ENCODE data around the gene FAIM.

The FAIM gene

DNA sequence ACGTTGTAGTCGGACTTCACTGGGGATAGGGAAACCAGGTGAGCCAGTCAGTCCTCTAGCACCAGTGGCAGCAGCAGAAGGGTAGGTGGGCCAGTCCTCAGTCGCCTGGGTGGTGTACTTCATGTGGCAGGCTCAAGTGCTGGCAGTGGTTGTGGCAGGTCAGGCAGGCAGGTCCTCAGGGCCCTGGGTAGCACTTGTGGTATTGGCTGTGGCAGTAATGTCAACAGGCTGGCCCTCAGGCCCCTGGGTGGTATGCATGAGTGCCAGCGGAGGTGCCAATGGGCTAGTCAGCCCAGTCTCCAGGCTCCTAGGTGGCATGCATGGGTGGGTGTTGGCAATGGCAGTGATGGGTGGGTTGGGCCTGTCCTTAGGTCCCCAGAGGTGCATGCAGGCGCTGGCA is 40.6 kb downstream of the FAIM start:
- TF ChIP-seq, protein P1, sequence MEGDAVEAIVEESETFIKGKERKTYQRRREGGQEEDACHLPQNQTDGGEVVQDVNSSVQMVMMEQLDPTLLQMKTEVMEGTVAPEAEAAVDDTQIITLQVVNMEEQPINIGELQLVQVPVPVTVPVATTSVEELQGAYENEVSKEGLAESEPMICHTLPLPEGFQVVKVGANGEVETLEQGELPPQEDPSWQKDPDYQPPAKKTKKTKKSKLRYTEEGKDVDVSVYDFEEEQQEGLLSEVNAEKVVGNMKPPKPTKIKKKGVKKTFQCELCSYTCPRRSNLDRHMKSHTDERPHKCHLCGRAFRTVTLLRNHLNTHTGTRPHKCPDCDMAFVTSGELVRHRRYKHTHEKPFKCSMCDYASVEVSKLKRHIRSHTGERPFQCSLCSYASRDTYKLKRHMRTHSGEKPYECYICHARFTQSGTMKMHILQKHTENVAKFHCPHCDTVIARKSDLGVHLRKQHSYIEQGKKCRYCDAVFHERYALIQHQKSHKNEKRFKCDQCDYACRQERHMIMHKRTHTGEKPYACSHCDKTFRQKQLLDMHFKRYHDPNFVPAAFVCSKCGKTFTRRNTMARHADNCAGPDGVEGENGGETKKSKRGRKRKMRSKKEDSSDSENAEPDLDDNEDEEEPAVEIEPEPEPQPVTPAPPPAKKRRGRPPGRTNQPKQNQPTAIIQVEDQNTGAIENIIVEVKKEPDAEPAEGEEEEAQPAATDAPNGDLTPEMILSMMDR (IDR thresholded peaks at IDR 0.05; ENCODE audit: borderline replicate concordance, control extremely low read depth, extremely low read depth, insufficient read depth, missing control alignments), result no peak
- in situ Hi-C loops (cut with MboI; ENCODE audit: low sequenced_read_pairs, unreplicated experiment), result no loop called here
- no peak for DNase-seq (ENCODE audit: low spot score)

DNA sequence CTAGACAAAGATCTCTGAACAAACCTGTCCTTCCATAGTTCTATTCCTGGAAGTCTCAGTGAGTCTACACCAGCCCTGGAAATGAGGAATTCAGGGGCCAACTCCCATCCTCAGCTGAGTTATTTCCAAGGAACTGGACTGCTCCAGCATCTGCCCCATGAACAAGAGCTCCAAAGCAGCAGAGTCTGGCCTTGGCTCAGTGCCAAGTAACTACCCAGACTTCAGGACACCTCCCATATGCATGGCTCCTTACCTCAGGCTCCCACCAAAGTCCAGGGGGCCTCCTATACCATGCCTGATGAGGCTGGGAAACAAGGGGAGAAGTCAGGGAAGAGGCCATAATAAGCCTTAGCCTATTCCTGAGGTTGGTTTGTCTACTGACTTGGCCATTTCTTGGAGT is 45.0 kb downstream of the FAIM start:
- in situ Hi-C loops (cut with MboI; ENCODE audit: low sequenced_read_pairs, unreplicated experiment), result no loop called here
- no peak for DNase-seq (ENCODE audit: low spot score)
- TF ChIP-seq, protein P1 (IDR thresholded peaks at IDR 0.05; ENCODE audit: borderline replicate concordance, control extremely low read depth, extremely low read depth, insufficient read depth, missing control alignments), result no peak

DNA sequence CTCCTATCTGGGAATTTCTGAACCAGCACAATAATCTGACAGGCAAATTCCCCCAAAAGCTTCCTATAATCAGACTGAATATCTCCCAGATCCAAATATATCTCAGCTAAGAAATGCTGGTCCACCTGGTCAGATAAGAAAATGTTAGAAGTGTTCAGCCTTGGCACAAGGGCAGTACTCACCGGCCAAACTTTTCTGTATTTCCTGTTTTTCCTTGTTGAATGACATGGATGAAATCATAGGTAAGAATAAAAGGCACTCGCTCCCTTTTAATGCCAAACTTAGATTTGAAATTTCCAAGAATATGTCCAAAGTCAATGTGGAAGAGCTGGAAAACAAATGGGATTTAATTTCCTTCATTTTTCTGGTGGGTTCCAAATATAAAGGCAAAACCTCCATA is 48.9 kb downstream of the FAIM start:
- in situ Hi-C loops (cut with MboI; ENCODE audit: low sequenced_read_pairs, unreplicated experiment), result no loop called here
- no peak for DNase-seq (ENCODE audit: low spot score)
- TF ChIP-seq, protein P1 (IDR thresholded peaks at IDR 0.05; ENCODE audit: borderline replicate concordance, control extremely low read depth, extremely low read depth, insufficient read depth, missing control alignments), result no peak

DNA sequence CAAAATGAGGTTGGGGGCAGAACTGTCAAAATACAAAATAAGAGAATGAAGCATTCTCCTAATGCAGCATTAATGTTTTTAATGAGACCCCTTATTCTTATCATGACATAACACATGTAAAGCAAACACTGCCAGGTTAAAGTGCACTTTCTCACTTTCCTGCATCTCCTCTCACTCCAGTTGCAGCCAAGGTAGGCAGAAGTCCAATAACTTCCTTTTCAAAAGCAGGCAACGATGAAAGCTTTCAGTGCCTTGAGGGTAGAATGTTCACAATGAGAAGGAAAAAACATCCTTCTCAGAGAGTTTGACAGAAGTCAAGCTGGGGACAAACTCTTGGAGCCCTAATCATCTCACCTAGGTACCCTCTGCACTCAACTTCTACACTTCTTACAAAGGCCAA is 59.5 kb downstream of the FAIM start:
- DNase-seq (ENCODE audit: low spot score), result no peak
- TF ChIP-seq, protein P1 (IDR thresholded peaks at IDR 0.05; ENCODE audit: borderline replicate concordance, control extremely low read depth, extremely low read depth, insufficient read depth, missing control alignments), result no peak
- in situ Hi-C loops (cut with MboI; ENCODE audit: low sequenced_read_pairs, unreplicated experiment), result no loop called here

DNA sequence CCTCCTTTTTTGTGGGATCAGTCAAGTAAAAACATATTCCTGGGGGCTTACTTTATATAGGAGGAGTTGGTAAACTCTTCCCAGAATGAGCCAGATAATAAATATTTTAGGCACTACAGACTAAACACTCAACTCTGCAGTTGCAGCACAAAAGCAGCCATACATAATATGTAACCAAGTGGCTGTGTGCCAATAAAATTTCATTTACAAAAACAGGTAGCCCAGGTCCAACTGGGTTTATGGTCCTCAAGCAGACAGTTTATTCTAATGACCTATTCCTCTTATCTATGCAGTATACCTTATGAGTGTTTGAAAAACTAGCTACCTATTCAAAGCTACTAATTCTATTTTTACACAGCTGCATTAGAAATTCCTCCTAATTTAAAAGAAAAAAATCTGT is 61.8 kb downstream of the FAIM start:
- in situ Hi-C loops (cut with MboI; ENCODE audit: low sequenced_read_pairs, unreplicated experiment), result no loop called here
- DNase-seq (ENCODE audit: low spot score), result no peak
- TF ChIP-seq, protein P1 (IDR thresholded peaks at IDR 0.05; ENCODE audit: borderline replicate concordance, control extremely low read depth, extremely low read depth, insufficient read depth, missing control alignments), result no peak

DNA sequence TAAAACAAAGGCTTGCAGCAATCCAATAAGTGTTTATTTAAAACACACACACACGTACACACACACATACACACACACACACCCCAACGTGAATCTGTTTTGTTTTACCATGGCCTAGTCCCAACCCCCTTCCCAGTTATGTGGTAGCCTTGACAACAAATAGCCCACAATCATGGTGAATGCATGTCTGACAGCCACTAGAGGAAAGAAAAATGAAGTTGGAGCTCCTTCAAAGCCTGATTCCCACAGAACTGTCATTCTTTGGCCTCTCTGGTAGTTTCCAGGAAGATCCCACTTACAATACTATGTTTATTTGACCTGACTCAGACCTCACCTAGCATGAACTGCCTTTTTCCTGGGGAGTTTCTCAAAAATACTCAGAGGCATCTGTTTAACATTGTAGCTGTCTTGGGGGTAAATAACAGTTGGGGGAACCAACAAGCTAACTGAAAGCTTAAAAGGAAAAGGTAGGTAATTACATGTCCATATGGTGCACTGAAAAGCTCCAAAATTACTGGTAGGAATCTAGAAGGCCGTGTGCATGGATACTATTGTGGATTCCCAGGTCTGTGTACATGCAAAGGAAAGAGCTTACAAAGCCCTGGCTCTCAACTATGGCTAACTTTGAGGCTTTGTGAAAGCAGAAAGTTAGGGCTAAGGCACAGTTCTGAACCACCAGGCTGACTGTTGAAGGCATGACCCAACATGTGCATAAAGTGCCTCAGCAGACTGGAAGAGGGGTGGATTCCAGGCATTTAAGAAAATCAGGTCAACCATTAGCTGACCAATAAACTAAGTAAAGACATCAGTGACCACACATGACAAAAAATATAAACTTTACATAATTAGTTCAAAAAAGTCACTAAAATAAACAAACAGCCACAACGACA is 65.3 kb downstream of the FAIM start:
- no peak for DNase-seq (ENCODE audit: low spot score)
- in situ Hi-C loops (cut with MboI; ENCODE audit: low sequenced_read_pairs, unreplicated experiment), result no loop called here
- TF ChIP-seq, protein P1 (IDR thresholded peaks at IDR 0.05; ENCODE audit: borderline replicate concordance, control extremely low read depth, extremely low read depth, insufficient read depth, missing control alignments), result no peak
